ENCODE results near the gene CLTCL1. TPM values are rescaled to one million over a fixed set of nuclear protein-coding genes. Genes with fewer than 3 reads are reported as not detected.
A peak's percentile ranks its signal among the peaks of the same experiment; 100 is the strongest.

The CLTCL1 gene
- total and polyA plus RNA-seq, 11 donors: 4.6 to 20.9 (median 10.2) TPM

- WGBS, 4 donors: 46 to 60% (median 53%) methylated on average over 10 of the region's 10 CpGs
- H3K36me3 ChIP-seq: no peaks in the 10 kb centered on the region
- H3K4me1 ChIP-seq: peaks cover 0 to 19% (median 0%) of the 10 kb centered on the region in 12 donors
- intact Hi-C loops (cut with DNase I): no loop called here
- no peak for DNase-seq
- H3K27ac ChIP-seq: no peak overlapping the region
- no peaks in the 10 kb centered on the region for H3K9me3 ChIP-seq
- no peak for ATAC-seq
- peaks cover 28 to 75% (median 50%) of the 10 kb centered on the region in 9 donors for H3K27me3 ChIP-seq
- no peak overlapping the region for H3K4me3 ChIP-seq
- TF ChIP-seq, protein P1, sequence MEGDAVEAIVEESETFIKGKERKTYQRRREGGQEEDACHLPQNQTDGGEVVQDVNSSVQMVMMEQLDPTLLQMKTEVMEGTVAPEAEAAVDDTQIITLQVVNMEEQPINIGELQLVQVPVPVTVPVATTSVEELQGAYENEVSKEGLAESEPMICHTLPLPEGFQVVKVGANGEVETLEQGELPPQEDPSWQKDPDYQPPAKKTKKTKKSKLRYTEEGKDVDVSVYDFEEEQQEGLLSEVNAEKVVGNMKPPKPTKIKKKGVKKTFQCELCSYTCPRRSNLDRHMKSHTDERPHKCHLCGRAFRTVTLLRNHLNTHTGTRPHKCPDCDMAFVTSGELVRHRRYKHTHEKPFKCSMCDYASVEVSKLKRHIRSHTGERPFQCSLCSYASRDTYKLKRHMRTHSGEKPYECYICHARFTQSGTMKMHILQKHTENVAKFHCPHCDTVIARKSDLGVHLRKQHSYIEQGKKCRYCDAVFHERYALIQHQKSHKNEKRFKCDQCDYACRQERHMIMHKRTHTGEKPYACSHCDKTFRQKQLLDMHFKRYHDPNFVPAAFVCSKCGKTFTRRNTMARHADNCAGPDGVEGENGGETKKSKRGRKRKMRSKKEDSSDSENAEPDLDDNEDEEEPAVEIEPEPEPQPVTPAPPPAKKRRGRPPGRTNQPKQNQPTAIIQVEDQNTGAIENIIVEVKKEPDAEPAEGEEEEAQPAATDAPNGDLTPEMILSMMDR (IDR thresholded peaks at IDR 0.05): no peak
- TF ChIP-seq POLR2A (IDR thresholded peaks at IDR 0.05): no peak
These were observed 140.0 kb downstream of the CLTCL1 start for GRCh38 chr22:19151329-19152191.

GRCh38 chr22:19150482-19151328, 140.8 kb downstream of the CLTCL1 start:
- Histone ChIP-seq H3K4me1 (peaks cover 0 to 19% (median 0%) of the 10 kb centered on the region in 12 donors), H3K4me3 (peak overlapping the region in 2 of 12 donors; percentile 10 to 15), H3K9me3 (no peaks in the 10 kb centered on the region), H3K27me3 (peaks cover 28 to 74% (median 50%) of the 10 kb centered on the region in 9 donors), H3K36me3 (no peaks in the 10 kb centered on the region), H3K27ac (no peak overlapping the region)
- WGBS, 4 donors: 9 to 20% (median 12%) methylated on average over 16 to 68 of the region's 68 CpGs
- TF ChIP-seq POLR2A (IDR thresholded peaks at IDR 0.05): no peak
- TF ChIP-seq, protein P1 (IDR thresholded peaks at IDR 0.05): no peak
- no peak for ATAC-seq
- intact Hi-C loops (cut with DNase I): no loop called here
- no peak for DNase-seq

DNA sequence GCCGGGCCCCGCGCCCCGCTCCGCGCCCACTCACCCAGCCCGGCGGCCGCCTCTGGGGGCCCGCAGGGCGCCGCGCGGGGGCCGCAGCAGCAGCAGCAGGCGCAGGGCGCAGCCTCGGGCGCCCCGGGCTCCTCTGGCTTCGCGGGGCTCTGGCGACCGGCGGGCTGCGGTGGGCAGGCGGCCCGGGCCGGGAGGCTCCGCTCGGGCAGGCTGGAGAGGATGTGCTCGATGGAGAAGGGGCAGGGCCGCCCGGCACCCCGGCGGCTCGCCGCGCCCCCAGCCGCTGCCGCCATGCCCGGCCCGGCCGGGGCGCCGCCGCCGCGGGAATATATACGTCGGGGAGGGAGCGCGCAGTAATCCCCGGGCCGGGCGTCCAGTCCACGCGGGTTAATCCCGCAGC, 141.5 kb downstream of the CLTCL1 start, which contains the start of gene GSC2:
Gene GSC2, minus strand, starts transcription at position 302 of the 400 bp plus-strand sequence. Its CDS starts 9 bp downstream, at position 293.
- TF ChIP-seq POLR2A (IDR thresholded peaks at IDR 0.05): no peak
- TF ChIP-seq, protein P1 (IDR thresholded peaks at IDR 0.05): no peak
- Histone ChIP-seq H3K36me3 (no peaks in the 10 kb centered on the region), H3K9me3 (no peaks in the 10 kb centered on the region), H3K4me1 (peaks cover 0 to 19% (median 0%) of the 10 kb centered on the region in 12 donors), H3K27ac (no peak within 1 kb of the TSS), H3K4me3 (peak within 1 kb of the TSS in 11 of 12 donors; percentile 8 to 48 (median 21)), H3K27me3 (peaks cover 28 to 71% (median 50%) of the 10 kb centered on the region in 9 donors)
- WGBS, 4 donors: 1 to 10% (median 2%) methylated on average over 4 to 59 of the region's 59 CpGs; no CpG with 5 or more reads in 1 of the 4 donors
- ATAC-seq: no peak
- DNase-seq: no peak
- intact Hi-C loops (cut with DNase I): loop anchor here in 6 of 10 donors (5.0 to 10.0 kb wide), 4 partner anchors 325 to 485 kb away; partner anchors contain the start of genes CDC45 (in 1 of the 6) and UFD1 (in 1 of the 6)

Measured in heart left ventricle (tissue), 16 donors.